Measurements from ENCODE around the gene LRRC1.

The LRRC1 gene

DNA sequence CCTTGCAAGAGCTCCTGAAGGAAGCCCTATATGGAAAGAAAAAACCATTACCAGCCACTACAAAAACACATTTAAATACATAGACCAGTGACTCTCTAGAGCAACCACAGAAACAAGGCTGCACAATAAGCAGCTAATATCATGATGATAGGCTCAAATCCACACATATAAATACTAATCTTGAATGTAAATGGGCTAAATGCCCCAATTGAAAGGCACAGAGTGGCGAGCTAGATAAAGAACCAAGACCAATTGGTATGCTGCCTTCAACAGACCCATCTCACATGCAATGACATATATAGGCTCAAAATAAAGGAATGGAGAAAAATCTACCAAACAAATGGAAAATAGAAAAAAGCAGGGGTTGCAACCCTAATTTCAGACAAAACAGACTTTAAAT is 153.0 kb downstream of the LRRC1 start:
- in situ Hi-C loops (cut with MboI; ENCODE audit: low sequenced_read_pairs) = no loop called here

DNA sequence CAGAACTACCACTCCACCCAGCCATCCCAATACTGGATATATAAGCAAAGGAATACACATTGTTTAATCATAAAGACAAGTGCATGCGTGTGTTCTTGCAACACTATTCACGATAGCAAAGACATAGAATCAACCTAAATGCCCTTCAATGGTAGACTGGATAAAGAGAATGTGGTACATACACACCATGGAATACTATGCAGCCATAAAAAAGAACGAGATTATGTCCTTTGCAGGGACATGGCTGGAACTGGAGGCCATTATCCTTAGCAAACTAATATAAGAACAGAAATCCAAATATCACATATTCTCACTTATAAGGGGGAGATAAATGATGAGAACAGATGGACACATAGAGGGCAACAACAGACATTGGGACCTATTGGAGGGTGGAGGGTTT is 156.6 kb downstream of the LRRC1 start:
- in situ Hi-C loops (cut with MboI; ENCODE audit: low sequenced_read_pairs) = no loop called here

- in situ Hi-C loops (cut with MboI; ENCODE audit: low sequenced_read_pairs) = no loop called here
Observed at GRCh38 chr6:53956068-53956711, 161.4 kb downstream of the LRRC1 start.

DNA sequence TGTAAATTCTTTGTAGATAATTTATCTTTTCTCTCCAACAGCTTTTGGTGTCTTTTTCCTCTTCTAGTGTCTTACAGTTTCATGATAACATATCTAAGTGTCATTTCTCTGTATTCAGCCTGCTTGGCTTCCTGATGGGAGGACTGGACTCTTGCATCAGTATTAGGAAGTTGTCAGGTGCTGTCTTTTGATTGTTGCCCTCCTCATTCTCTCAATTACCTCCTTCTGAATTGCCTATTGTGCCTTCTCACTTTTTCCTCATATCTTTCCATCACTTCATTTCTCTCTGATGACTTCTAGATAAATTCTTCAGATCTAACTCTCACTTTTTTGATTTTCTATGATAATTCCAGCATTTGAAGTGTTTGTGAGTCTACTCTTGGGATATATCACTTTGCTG is 162.0 kb downstream of the LRRC1 start:
- in situ Hi-C loops (cut with MboI; ENCODE audit: low sequenced_read_pairs) = no loop called here

DNA sequence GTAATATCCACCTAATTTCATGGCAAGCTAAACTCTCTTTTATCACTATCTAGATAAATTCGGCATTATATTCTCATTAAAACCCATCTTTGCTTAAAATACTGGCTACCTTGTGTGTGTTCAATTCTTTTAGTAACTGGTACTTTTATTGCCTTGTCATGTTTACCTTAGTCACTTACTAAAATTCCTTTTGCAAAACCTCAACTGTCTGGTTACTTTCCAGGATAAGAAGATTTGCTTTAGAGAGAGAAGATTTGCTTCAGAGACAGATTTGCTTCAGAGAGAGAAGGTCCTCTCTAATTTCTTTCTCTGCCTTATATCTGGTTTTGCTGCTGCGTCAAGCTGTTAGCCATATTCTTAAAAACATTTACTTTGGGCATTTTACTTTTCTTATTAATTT is 164.9 kb downstream of the LRRC1 start:
- in situ Hi-C loops (cut with MboI; ENCODE audit: low sequenced_read_pairs) = no loop called here

- in situ Hi-C loops (cut with MboI; ENCODE audit: low sequenced_read_pairs) = no loop called here
Observed at GRCh38 chr6:53960311-53960710, 165.5 kb downstream of the LRRC1 start.

GRCh38 chr6:53961679-53962370 is 167.0 kb downstream of the LRRC1 start:
- in situ Hi-C loops (cut with MboI; ENCODE audit: low sequenced_read_pairs) = no loop called here

- in situ Hi-C loops (cut with MboI; ENCODE audit: low sequenced_read_pairs) = no loop called here
Observed at GRCh38 chr6:53962646-53963045, 167.8 kb downstream of the LRRC1 start.

DNA sequence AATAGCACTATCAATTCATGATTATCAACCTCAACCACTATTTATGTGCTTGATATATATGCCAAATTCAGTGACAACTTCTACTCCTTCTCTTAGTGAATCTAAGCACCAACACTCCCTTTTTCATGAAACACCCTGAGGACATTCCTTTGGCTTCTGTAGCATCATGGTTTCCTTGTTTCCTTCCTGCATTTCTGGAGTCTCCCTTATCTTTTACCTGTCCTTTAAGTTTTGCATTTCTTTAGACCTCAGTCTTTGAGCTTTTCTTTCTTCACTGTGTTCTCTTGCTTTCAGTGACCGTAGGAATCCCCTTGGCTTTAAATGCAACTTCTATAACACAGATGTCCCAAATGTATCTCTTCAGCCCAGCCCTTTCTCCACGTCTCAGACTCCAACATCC is 172.6 kb downstream of the LRRC1 start:
- in situ Hi-C loops (cut with MboI; ENCODE audit: low sequenced_read_pairs) = no loop called here
